GM12865 (cell line): ENCODE data around the gene DGKI.

Experiments
- DNase-seq: peaks from one replicate; pipeline ENCODE4 v3.0.0; 2010; ENCODE audit warnings: low read depth
- H3K4me3 ChIP-seq: 2 replicates; pipeline ENCODE4 v1.5.1; 2011; ENCODE audit warnings: mild to moderate bottlenecking, low read depth, low read length, control low read depth
- CTCF ChIP-seq: IDR thresholded peaks from 2 replicates; pipeline ENCODE4 v1.5.1; 2011; ENCODE audit warnings: low read length, control low read depth, low read depth, inconsistent platforms; ENCODE audit not compliant: insufficient read depth; ENCODE audit errors: missing control alignments

Gene DGKI

GRCh38 chr7:137597856-137598255, 248.9 kb downstream of the DGKI start:
- no peak overlapping the region for H3K4me3 ChIP-seq
- DNase-seq: no peak
- no peak for TF ChIP-seq CTCF

GRCh38 chr7:137593115-137593711, 253.6 kb downstream of the DGKI start:
- no peak for TF ChIP-seq CTCF
- DNase-seq: no peak
- no peak overlapping the region for H3K4me3 ChIP-seq

- DNase-seq: peak; percentile 56
- TF ChIP-seq CTCF: peak; percentile 66
- H3K4me3 ChIP-seq: no peak overlapping the region
These were observed 254.4 kb downstream of the DGKI start for GRCh38 chr7:137592232-137592896.

- no peak overlapping the region for H3K4me3 ChIP-seq
- DNase-seq: no peak
- no peak for TF ChIP-seq CTCF
These were observed 255.3 kb downstream of the DGKI start for GRCh38 chr7:137591421-137591837.

GRCh38 chr7:137590756-137591305, 255.9 kb downstream of the DGKI start:
- no peak overlapping the region for H3K4me3 ChIP-seq
- no peak for TF ChIP-seq CTCF
- DNase-seq: no peak

GRCh38 chr7:137590071-137590755, 256.6 kb downstream of the DGKI start:
- no peak overlapping the region for H3K4me3 ChIP-seq
- DNase-seq: no peak
- TF ChIP-seq CTCF: no peak
